ENCODE results near the gene SYNJ2. TPM values are rescaled to one million over a fixed set of nuclear protein-coding genes. Genes with fewer than 3 reads are reported as not detected.

Gene SYNJ2
- polyA plus RNA-seq, 1 experiment = 40.8 TPM

GRCh38 chr6:157962601-157963302 lies 18.9 kb upstream of the SYNJ2 start:
- no peaks in the 10 kb centered on the region for H3K27me3 ChIP-seq (ENCODE audit: control insufficient read depth, insufficient read depth, low read length)
- TF ChIP-seq CTCF (IDR thresholded peaks at IDR 0.05; ENCODE audit: low read depth, low read length) = no peak
- ChIA-PET POLR2A (interaction anchor here (0.8 kb wide), 1 partner anchor 124 kb away, joined by 4 read pairs; no protein-coding TSS in a partner anchor), CTCF (no interaction called here)
- H3K4me3 ChIP-seq (ENCODE audit: low read depth, low read length) = no peak overlapping the region
- H3K27ac ChIP-seq (ENCODE audit: low read depth, low read length) = no peak overlapping the region
- peaks cover 16% of the 10 kb centered on the region for H3K9me3 ChIP-seq (ENCODE audit: control insufficient read depth, insufficient read depth, low read length)
- DNase-seq (ENCODE audit: low read depth, low spot score) = no peak

- Histone ChIP-seq H3K27ac (ENCODE audit: low read depth, low read length) (no peak overlapping the region), H3K4me3 (ENCODE audit: low read depth, low read length) (no peak overlapping the region), H3K9me3 (ENCODE audit: control insufficient read depth, insufficient read depth, low read length) (peaks cover 9% of the 10 kb centered on the region), H3K27me3 (ENCODE audit: control insufficient read depth, insufficient read depth, low read length) (no peaks in the 10 kb centered on the region)
- DNase-seq (ENCODE audit: low read depth, low spot score) = no peak
- ChIA-PET CTCF (interaction anchor here (0.7 kb wide), 1 partner anchor 11 kb away, joined by 10 read pairs; no protein-coding TSS in a partner anchor), POLR2A (no interaction called here)
- no peak for TF ChIP-seq CTCF (IDR thresholded peaks at IDR 0.05; ENCODE audit: low read depth, low read length)
Observed at GRCh38 chr6:157964100-157964499, 17.6 kb upstream of the SYNJ2 start.

- Histone ChIP-seq H3K27ac (ENCODE audit: low read depth, low read length) (no peak overlapping the region), H3K9me3 (ENCODE audit: control insufficient read depth, insufficient read depth, low read length) (no peaks in the 10 kb centered on the region), H3K4me3 (ENCODE audit: low read depth, low read length) (no peak overlapping the region), H3K27me3 (ENCODE audit: control insufficient read depth, insufficient read depth, low read length) (no peaks in the 10 kb centered on the region)
- POLR2A ChIA-PET = no interaction called here
- TF ChIP-seq CTCF (IDR thresholded peaks at IDR 0.05; ENCODE audit: low read depth, low read length) = no peak
- CTCF ChIA-PET = no interaction called here
- DNase-seq (ENCODE audit: low read depth, low spot score) = no peak
Observed at GRCh38 chr6:157965387-157965786, 16.3 kb upstream of the SYNJ2 start.

- TF ChIP-seq CTCF (IDR thresholded peaks at IDR 0.05; ENCODE audit: low read depth, low read length) = no peak
- Histone ChIP-seq H3K4me3 (ENCODE audit: low read depth, low read length) (no peak overlapping the region), H3K27ac (ENCODE audit: low read depth, low read length) (no peak overlapping the region), H3K27me3 (ENCODE audit: control insufficient read depth, insufficient read depth, low read length) (no peaks in the 10 kb centered on the region), H3K9me3 (ENCODE audit: control insufficient read depth, insufficient read depth, low read length) (no peaks in the 10 kb centered on the region)
- POLR2A ChIA-PET = no interaction called here
- CTCF ChIA-PET = no interaction called here
- no peak for DNase-seq (ENCODE audit: low read depth, low spot score)
Observed at GRCh38 chr6:157966589-157966977, 15.1 kb upstream of the SYNJ2 start.

- no peak for DNase-seq (ENCODE audit: low read depth, low spot score)
- ChIA-PET POLR2A (no interaction called here), CTCF (interaction anchor here (1.2 kb wide), 1 partner anchor 106 kb away, joined by 3 read pairs; no protein-coding TSS in a partner anchor)
- Histone ChIP-seq H3K4me3 (ENCODE audit: low read depth, low read length) (no peak overlapping the region), H3K9me3 (ENCODE audit: control insufficient read depth, insufficient read depth, low read length) (no peaks in the 10 kb centered on the region), H3K27me3 (ENCODE audit: control insufficient read depth, insufficient read depth, low read length) (no peaks in the 10 kb centered on the region), H3K27ac (ENCODE audit: low read depth, low read length) (no peak overlapping the region)
- no peak for TF ChIP-seq CTCF (IDR thresholded peaks at IDR 0.05; ENCODE audit: low read depth, low read length)
Observed at GRCh38 chr6:157967020-157967419, 14.6 kb upstream of the SYNJ2 start.

All from AG04450 (cell line).